Kidney (tissue), 14 donors: ENCODE measurements around the gene LONP1. TPM values are rescaled to one million over a fixed set of nuclear protein-coding genes. Genes with fewer than 3 reads are reported as not detected.

Experiments
- DNase-seq, 5 donors: peaks; one replicate each; pipeline ENCODE4 v3.0.0-alpha.2; 2013 to 2020
- FAIRE-seq: peaks from 2 replicates; lab custom pipeline; 2012; peaks lifted over from hg19 to GRCh38; lab: Jason Lieb, UNC
- H3K27ac ChIP-seq, 2 donors: one replicate each; pipeline ENCODE4 v1.7.0; 2013; ENCODE audit warnings: low read depth in 2 of 2, low read length in 2 of 2, inconsistent platforms in 1 of 2
- H3K27me3 ChIP-seq: one replicate; pipeline ENCODE4 v1.7.1; 2013; ENCODE audit warnings: low read length, inconsistent platforms; ENCODE audit not compliant: control insufficient read depth, insufficient read depth
- H3K36me3 ChIP-seq, 3 donors: one replicate each; pipeline versions ENCODE4 v1.7.0 to v1.7.1; 2013; ENCODE audit warnings: low read length in 3 of 3, control low read depth in 1 of 3, inconsistent platforms in 1 of 3; ENCODE audit not compliant: insufficient read depth in 3 of 3, control insufficient read depth in 2 of 3
- H3K4me1 ChIP-seq, 3 donors: one replicate each; pipeline versions ENCODE4 v1.7.0 to v1.7.1; 2013; ENCODE audit warnings: low read length in 3 of 3, inconsistent platforms in 1 of 3, low read depth in 1 of 3; ENCODE audit not compliant: control insufficient read depth in 2 of 3, insufficient read depth in 2 of 3
- H3K4me3 ChIP-seq, 3 donors: one replicate each; pipeline versions ENCODE4 v1.7.0 to v1.8.1; 2013; ENCODE audit warnings: low read length in 3 of 3, control low read depth in 1 of 3, inconsistent platforms in 1 of 3
- H3K9ac ChIP-seq, 3 donors: one replicate each; pipeline versions ENCODE4 v1.7.0 to v1.7.1; 2013; ENCODE audit warnings: low read length in 3 of 3, control low read depth in 1 of 3, inconsistent platforms in 1 of 3
- H3K9me3 ChIP-seq, 3 donors: one replicate each; pipeline versions ENCODE4 v1.7.0 to v1.7.1; 2013; ENCODE audit warnings: low read length in 3 of 3, control low read depth in 1 of 3, inconsistent platforms in 1 of 3; ENCODE audit not compliant: control insufficient read depth in 2 of 3, insufficient read depth in 1 of 3
- intact Hi-C: fragments of 100-400 bp; cut with DNase I; formaldehyde crosslinking; loops from one replicate; pipeline ENCODE4 v1.11.1; 2022
- polyA plus RNA-seq: library from polyadenylated mRNA; stranded (reverse); fragments of 350-450 nt; fragmentation: Illumina TruSeq; extraction: RNeasy Lipid Tissue Mini Kit (QIAGEN cat#74804); gene quantifications from one replicate; pipeline ENCODE4 v1.2.3, GENCODE V29; 2014; ENCODE audit warnings: low read depth, low replicate concordance; ENCODE audit not compliant: insufficient read depth
- total RNA-seq: library from RNA; stranded (reverse); fragmentation: NEBNext Ultra II Directional; extraction: Animal tissue kit (Norgen Biotek cat#: 25700); gene quantifications from one replicate; pipeline ENCODE4 v1.2.1, GENCODE V29; 2021
- TF ChIP-seq, protein P1 (sequence below): IDR thresholded peaks from 3 replicates; pipeline ENCODE4 v1.5.1; 2012; ENCODE audit warnings: mild to moderate bottlenecking, moderate library complexity, borderline replicate concordance; ENCODE audit not compliant: insufficient read depth; ENCODE audit errors: extremely low read depth
- donor health status: control.
- donor health status: control.
- donor health status: control.
- donor health status: control.
- donor health status: control.
- donor health status: DM: yes; HTN: yes; CAD: no.
- donor health status: Normal renal cell carcinoma (clear cell type).

LONP1 gene
- total and polyA plus RNA-seq, 2 donors from 2014 or later, result 67.1 to 71.5 TPM

GRCh38 chr19:5718037-5718578 lies 1.8 kb downstream of the LONP1 start:
- TF ChIP-seq, protein P1, sequence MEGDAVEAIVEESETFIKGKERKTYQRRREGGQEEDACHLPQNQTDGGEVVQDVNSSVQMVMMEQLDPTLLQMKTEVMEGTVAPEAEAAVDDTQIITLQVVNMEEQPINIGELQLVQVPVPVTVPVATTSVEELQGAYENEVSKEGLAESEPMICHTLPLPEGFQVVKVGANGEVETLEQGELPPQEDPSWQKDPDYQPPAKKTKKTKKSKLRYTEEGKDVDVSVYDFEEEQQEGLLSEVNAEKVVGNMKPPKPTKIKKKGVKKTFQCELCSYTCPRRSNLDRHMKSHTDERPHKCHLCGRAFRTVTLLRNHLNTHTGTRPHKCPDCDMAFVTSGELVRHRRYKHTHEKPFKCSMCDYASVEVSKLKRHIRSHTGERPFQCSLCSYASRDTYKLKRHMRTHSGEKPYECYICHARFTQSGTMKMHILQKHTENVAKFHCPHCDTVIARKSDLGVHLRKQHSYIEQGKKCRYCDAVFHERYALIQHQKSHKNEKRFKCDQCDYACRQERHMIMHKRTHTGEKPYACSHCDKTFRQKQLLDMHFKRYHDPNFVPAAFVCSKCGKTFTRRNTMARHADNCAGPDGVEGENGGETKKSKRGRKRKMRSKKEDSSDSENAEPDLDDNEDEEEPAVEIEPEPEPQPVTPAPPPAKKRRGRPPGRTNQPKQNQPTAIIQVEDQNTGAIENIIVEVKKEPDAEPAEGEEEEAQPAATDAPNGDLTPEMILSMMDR, result no peak
- FAIRE-seq (no peak), DNase-seq (peak in 1 of 5 donors; percentile 43)
- Histone ChIP-seq H3K9me3 (no peaks in the 10 kb centered on the region), H3K4me3 (peak overlapping the region in 1 of 3 donors; percentile 81), H3K4me1 (peaks cover 0 to 17% (median 4%) of the 10 kb centered on the region in 3 donors), H3K27ac (no peak overlapping the region), H3K36me3 (peaks cover 0 to 10% (median 3%) of the 10 kb centered on the region in 3 donors), H3K9ac (no peak overlapping the region), H3K27me3 (no peaks in the 10 kb centered on the region)
- intact Hi-C loops, result no loop called here

- TF ChIP-seq, protein P1, result no peak
- Histone ChIP-seq H3K9ac (no peak overlapping the region), H3K27me3 (no peaks in the 10 kb centered on the region), H3K9me3 (no peaks in the 10 kb centered on the region), H3K27ac (no peak overlapping the region), H3K4me1 (peaks cover 0 to 17% (median 4%) of the 10 kb centered on the region in 3 donors), H3K4me3 (no peak overlapping the region), H3K36me3 (peaks cover 0 to 16% (median 5%) of the 10 kb centered on the region in 3 donors)
- FAIRE-seq, result no peak
- peak in 1 of 5 donors; percentile 37 for DNase-seq
- intact Hi-C loops, result no loop called here
Measured at GRCh38 chr19:5717215-5717935, 2.6 kb downstream of the LONP1 start.

DNA sequence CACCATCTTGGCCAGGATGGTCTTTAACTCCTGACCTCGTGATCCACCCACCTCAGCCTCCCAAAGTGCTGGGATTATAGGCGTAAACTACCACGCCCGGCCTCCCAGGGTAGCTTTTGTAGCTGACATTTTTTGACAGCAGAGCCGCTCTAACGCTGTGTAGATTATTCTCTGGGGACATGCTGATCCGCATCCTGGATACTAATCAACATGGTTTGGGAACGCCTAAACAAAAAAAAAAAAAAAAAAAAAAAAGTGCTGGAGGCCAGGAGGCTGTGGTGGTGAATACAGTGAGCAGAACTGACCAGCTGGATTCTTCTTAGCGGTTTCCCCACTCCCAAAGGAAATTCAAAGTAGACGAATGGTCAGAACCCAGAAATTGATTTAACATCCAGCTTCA lies 5.1 kb downstream of the LONP1 start:
- H3K36me3 ChIP-seq, result peaks cover 0 to 31% (median 11%) of the 10 kb centered on the region in 3 donors
- no peak for FAIRE-seq

More for the DNA sequence above, 5.1 kb downstream of the LONP1 start:
- H3K27me3 ChIP-seq, result no peaks in the 10 kb centered on the region
- no peaks in the 10 kb centered on the region for H3K9me3 ChIP-seq
- H3K4me1 ChIP-seq, result peaks cover 0 to 14% (median 4%) of the 10 kb centered on the region in 3 donors
- intact Hi-C loops, result no loop called here
- H3K27ac ChIP-seq, result no peak overlapping the region
- H3K9ac ChIP-seq, result no peak overlapping the region
- TF ChIP-seq, protein P1, result no peak
- no peak for DNase-seq
- H3K4me3 ChIP-seq, result no peak overlapping the region
